Tibial nerve (tissue), 3 donors: ENCODE data around the gene TVP23B.
"Not testable (repeated sequence)": the region's sequence is repeated elsewhere in the genome, so short reads cannot be mapped to it uniquely, and the experiment has no call there.

Experiments used
- CTCF ChIP-seq, 5 experiments: fragments of 200-600 bp in 3 of 5; fragments of 450-650 bp in 2 of 5; sonication (generic) in 3 of 5; IDR thresholded peaks; one replicate each; pipeline ENCODE4 v1.5.1; 2016 to 2019; ENCODE audit warnings: antibody characterized with exemption in 5 of 5, mild to moderate bottlenecking in 3 of 5, moderate library complexity in 2 of 5
- POLR2A ChIP-seq, 2 donors: fragments of 450-650 bp; IDR thresholded peaks; one replicate each; pipeline ENCODE4 v1.6.1; 2017; ENCODE audit warnings: antibody characterized with exemption in 2 of 2, mild to moderate bottlenecking in 2 of 2, moderate library complexity in 2 of 2

- TF ChIP-seq CTCF, POLR2A (IDR thresholded peaks at IDR 0.05): not testable (repeated sequence)
Observed at GRCh38 chr17:18796887-18797286, 15.9 kb downstream of the TVP23B start.
